Stimulated activated CD4-positive, alpha-beta T cell treated with anti-CD3 and anti-CD28 coated beads, Interleukin-15, amount 100 ng/mL, for 48 hours (primary cell): ENCODE results near the gene C5orf15.

Source experiments
- DNase-seq, 2 donors: peaks; one replicate each; pipeline ENCODE4 v3.0.0-alpha.2; 2020; ENCODE audit warnings: low read depth in 2 of 2

C5orf15 gene

GRCh38 chr5:133968204-133968980, at the start of gene C5orf15:
Gene C5orf15 (minus strand): TSS chr5:133968625. CDS start chr5:133968584, 41 bp downstream.
- peak; percentile 89 to 91 for DNase-seq

DNA sequence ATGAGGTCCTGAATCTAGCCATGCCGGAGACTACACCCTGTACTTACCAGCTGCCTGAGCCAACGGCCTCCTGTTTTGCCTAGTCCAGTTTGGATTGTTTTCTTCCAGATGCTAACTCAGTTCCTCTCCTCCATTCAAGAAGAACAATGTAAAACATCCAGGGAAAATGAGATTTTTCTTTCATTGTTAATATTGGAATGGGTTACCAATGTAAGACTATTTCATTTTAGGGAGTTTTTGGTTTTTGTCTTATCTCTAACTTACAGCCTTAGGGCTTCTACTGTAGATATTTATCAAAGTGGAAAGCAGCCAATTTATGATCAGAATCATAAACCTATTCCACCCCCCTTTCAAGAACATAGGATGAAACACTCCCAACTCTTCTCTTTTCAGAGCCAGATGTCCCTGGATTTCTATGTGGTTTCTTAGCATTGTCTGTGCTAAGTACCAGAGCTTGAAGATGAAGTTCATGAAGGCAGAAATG, 39.9 kb upstream of the C5orf15 start:
- no peak for DNase-seq

- no peak for DNase-seq
These were observed 39.3 kb upstream of the C5orf15 start for GRCh38 chr5:134007581-134008265.

DNA sequence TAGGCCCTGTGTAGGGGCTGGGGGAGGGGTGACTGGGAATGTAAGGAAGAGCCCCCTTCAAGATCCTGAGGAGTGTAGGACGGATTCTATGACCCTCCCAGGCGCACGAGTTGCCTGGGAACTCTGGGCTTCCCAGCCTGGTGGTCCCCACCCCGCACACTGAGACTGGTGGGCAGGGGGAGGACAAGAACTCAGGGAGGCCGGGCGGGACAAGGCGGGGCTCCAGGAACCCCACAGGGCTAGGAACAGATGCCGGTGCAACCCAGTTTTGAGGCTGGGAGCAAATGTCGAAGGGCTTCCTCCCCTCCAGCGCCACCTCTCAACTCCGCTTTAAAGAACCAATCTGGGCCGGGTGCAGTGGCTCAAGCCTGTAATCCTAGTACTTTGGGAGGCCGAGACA, 37.7 kb upstream of the C5orf15 start:
- no peak for DNase-seq

DNA sequence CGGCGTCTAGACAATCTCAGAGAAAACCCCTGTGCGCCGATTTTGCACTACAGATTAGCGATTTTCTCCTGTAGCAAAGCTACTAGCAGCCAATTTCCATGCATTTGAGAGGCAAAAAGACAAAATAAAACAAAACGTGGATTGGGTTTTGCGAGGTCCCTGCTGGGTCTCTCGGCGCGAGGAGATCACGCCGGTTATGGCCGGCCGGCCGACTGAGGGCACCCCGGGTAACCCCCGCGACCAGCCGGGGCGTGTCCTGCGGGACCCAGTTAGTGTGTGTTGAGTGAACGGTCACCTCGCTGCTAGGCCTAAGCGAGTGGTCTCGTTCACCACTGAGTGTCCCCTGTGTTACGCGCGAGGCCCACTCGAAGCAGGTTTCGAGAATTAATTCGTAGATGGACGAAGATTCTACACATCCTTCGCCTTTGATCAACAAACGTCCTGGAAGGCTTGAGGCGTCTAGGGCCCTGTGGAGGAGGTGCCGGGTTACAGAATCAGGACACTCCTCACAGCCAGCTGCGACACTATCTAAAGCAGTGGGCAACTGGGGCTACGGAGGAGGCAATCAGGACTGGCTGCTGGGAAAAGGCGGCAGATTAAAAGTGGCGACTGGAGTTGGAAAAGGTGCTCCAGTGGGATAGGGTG, 37.1 kb upstream of the C5orf15 start:
- DNase-seq = no peak

DNA sequence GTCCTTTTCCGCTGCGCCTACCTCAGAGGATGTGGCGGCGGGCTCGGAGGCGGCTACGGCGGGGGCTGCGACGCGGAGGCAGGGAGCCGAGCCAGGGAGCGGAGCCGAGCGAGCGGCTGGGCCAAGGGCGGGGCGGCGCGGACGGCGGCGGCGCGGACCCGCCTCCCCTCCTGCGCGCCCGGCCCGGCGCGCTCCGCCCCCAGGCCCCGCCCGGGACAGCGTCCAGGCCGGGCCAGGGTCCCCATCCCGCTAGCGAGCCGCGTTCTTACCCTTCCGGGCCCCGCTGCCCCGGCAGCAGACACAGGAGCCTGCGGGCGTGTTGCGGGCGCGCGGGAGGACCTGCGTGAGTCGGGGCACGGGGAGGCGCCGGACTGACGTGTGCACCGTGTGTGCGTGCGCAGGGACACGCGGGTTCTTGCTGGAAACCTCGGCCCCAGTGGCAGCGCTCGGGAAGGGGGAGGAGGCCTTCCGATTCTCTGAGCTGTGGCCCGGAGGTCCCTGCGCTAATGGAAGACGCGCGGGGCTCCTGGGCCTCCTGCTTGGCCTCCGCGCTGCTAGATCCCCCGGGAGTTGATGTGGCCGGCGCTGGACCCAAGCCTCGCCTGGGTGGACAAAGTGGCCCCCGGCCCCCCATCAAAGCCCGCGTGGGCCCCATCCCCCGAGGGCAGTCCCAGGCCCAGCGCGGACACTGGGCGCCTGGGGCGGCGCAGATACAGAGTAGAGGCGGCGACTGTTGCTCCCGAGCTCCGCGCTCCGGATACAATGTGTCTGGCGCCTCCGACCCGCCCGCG, 36.4 kb upstream of the C5orf15 start, which contains the start of gene VDAC1:
VDAC1 (minus strand) TSS at position 350 of the 791 bp plus-strand sequence. CDS start 11,963 bp downstream, outside the sequence.
- peak; percentile 74 to 77 for DNase-seq

DNA sequence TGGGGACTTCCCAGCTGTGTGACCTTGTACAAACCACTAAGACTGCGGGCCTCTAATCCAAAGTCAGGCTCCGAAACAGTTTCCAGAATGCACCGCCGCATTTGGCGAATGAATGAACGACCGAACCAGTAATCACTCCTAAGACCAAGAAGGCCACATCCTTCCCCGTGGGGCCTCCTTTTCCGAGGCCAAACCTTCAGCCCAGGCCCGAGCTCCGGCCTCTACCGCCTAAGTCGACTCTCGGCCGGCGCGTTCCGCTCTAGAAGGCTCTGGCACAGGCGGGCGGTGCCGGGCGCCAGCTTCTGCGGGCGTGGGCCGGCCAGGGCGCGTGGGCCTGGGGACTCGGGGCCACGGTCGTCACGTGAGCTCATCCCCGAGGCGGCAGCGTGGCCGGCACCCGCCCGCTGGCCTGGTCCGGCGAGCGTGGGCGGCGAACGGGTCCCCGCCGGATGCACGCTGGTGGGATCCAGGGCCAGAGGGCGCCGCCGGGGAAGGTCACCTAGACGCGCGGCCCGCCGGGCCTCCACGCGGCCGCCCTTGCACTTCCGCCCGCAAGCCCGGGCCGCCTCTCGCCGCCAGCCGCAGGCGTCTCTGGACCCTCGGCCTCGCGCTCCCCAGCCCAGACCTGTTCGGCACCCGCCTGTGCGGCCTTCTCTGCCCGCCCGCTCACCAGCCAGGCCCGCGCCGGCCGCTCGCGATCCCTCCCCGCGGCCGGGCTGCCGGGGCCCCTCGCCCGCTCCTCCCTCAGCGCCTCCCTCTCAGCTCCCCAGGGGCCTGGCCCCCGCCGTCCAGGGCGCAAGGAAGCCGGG, 35.6 kb upstream of the C5orf15 start:
- peak; percentile 24 to 29 for DNase-seq

GRCh38 chr5:134003064-134003816, 34.8 kb upstream of the C5orf15 start:
- DNase-seq = peak in 1 of 2 donors; percentile 30

DNA sequence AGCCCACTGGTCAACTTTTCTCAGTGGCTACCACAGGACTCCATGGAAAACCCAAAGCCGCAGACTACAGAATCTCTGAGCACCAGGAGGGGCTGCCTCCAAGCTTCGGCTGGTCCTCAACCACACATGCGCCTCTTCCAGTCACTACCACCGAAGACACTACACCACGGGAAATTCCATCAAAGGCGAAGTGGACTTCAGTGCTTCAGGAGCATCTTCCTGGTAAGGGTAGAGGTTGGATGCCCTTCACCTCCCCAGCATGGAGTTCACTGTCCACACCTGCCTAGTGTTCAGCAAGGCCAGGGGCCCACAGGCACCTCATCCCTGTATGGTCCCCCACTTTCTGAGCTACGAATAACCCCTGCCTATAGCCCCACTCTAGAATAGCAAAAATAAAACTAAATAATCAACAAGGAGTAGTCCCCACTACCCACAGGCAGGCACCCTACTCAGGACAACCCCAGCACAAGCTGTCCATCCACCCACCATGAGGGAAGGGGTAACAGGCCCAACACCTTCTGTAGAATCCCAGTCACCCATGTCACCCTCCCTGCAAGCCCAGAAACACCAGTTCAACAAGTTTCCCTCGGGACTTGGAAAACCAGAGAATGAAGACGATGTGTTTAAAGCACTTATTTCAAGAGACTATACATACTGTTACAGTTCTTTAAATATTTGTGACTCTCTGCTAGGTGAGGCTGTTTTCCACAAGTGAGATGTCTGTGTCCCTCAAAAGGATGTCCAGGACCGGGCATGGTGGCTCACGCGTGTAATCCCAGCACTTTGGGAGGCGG, 33.7 kb upstream of the C5orf15 start:
- DNase-seq = no peak

DNA sequence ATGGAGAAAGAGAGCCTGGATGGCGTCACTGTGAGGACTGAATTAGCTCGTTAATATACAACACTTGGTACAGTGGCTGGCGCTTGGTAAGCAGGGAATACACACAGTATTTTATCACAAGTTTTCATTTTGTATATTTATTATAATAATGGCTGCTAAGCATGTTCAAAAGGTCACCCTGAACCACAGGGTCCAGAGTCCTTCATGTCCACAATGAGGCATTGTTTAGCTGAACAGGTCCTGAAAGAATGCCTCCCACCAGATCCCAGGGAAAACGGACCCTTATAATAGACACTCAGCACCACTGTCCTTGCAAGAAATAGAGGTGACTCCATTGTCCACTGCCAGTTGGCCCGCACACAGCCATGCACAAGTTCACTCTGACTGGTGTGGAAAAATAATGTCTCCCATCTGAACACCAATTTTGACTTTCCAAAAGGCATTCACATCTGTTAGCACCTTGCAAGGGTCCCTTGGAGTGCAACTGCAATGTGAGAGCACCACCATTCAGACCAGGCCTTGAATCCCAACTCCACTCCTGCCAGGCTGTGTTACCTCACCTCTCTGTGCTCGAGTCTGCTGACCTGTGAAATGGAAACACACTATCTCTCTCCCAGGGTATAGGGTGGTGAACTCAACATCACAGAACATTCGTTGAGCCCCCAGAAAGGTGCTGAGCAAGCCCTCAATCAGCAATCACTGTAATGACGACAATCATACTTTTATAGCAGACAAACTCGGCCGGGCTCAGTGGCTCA, 32.5 kb upstream of the C5orf15 start:
- no peak for DNase-seq

DNA sequence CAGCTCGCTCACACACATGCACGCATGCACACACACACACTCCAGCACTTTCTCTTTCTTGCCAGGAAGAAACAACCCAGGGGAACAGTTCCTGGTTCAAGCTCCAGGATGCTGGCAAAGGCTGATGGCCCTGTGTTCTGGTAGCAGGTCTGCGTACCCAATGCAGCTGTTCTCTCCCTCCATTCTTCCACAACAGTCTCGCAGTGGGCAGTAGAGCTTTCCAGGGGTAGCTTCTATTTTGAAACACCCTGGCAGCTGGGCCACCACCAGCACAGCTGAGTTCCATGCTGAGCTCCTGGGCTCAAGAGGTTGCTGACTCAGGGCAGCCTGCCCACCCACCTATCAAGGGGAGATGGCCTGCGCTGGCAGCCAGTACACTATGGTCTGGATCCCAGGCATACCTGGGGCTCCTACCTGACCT, 31.7 kb upstream of the C5orf15 start:
- no peak for DNase-seq

- DNase-seq = no peak
These were observed 30.4 kb upstream of the C5orf15 start for GRCh38 chr5:133998807-133999206.

DNA sequence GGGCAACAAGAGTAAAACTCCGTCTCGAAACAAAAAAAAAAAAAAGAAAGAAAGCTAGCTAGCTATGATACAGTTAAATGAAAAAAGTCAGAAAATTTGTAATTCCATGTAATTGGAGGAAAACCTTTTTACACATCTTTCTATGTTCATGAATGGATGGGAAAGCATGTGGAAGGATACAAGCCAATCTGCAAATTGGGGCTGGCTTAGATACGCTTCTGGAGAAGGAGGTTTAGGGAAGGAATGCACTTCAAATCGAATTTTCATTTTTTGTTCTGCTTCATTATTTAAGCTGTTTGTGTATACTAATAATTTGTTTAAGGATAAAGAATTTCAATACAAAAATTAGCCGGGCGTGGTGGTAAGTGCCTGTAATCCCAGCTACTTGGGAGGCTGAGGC, 29.6 kb upstream of the C5orf15 start:
- no peak for DNase-seq

GRCh38 chr5:133996683-133997252, 28.3 kb upstream of the C5orf15 start:
- DNase-seq = no peak

GRCh38 chr5:133995883-133996563, 27.6 kb upstream of the C5orf15 start:
- no peak for DNase-seq

DNA sequence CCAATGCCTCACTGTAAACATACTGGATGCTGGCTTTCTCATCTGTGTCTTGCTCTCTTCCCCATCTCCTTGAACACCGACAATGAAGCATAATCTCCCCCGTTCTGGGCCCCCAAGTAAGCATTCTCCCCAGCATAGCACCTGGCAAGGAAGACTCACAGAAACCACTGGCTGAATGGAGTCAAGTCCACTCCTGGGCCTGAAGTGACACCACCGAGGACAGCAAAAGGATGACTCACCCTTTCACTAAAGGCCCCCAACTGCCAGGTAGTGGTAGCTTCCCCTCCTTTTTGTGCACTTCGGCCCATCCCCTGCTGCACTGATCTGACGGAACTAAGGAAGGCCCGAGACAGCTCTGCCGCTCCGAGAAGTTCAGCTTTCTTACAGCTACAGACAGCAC, 26.9 kb upstream of the C5orf15 start:
- DNase-seq = no peak

- no peak for DNase-seq
These were observed 26.5 kb upstream of the C5orf15 start for GRCh38 chr5:133994990-133995333.
